ENCODE data around the gene RETREG3.
"Not testable (repeated sequence)": the region's sequence is repeated elsewhere in the genome, so short reads cannot be mapped to it uniquely, and the experiment has no call there.

Gene RETREG3

DNA sequence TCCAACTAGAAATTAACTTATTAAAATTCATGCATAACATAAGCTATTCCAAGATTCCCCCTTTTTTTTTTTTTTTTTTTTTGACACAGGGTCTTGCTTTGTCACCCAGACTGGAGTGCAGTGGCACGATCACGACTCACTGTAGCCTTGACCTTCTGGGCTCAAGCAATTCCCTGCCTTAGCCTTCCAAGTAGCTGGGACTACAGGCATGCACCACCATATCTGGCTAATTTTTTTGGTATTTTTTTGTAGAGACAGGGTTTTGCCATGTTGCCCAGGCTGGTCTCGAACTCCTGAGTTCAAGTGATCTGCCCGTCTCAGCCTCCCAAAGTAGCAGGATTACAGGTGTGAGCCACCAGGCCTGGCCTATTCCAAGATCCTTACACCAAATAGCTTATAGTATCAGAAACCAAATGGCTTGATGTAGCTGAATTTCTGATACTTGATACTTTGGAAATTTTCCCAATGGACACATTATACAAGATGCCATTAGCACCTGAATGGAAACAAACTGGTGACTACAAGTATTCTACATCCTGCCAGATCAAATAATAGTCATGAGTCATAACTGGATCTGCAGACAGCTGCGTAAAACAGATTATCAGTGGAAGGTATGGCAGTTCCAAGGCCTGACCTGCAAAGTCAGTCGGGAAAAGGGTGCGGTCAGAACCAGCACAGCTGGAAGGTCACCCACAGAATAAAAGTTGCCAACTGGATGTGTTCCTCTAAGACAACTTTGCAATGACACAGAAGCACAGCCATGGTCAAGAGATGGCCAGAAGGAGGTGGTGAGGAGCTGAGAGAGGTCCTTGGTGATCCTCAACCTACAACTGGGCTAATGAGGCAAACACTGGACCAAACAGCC lies 14.8 kb upstream of the RETREG3 start:
- Histone ChIP-seq H3F3A (ENCODE audit: control insufficient read depth, insufficient read depth) (no peaks in the 10 kb centered on the region), H3K27ac (ENCODE audit: low read depth, low read length) (no peak overlapping the region), H3K27me3 (ENCODE audit: control insufficient read depth, low read length) (no peaks in the 10 kb centered on the region), H3K4me3 (ENCODE audit: low read length) (no peak overlapping the region), H4K20me1 (ENCODE audit: control insufficient read depth, insufficient read depth, low read depth, low read length) (no peaks in the 10 kb centered on the region), H3K4me1 (ENCODE audit: control insufficient read depth, low read length) (peaks cover 13% of the 10 kb centered on the region), H3K79me2 (ENCODE audit: control insufficient read depth, low read length) (no peaks in the 10 kb centered on the region), H3K9me3 (ENCODE audit: control insufficient read depth, insufficient read depth, low read length) (no peaks in the 10 kb centered on the region), H3K36me3 (ENCODE audit: control insufficient read depth, low read length) (no peaks in the 10 kb centered on the region), H3K9me2 (replicated peaks; ENCODE audit: control insufficient read depth, low read length) (no peaks in the 10 kb centered on the region), H3K4me2 (ENCODE audit: low read length) (no peak overlapping the region)
- TF ChIP-seq EZH2phosphoT487 (IDR thresholded peaks at IDR 0.05; ENCODE audit: borderline replicate concordance, low read length) (no peak), CTCF (IDR thresholded peaks at IDR 0.05; ENCODE audit: low read depth, low read length, poor library complexity, severe bottlenecking) (no peak)

DNA sequence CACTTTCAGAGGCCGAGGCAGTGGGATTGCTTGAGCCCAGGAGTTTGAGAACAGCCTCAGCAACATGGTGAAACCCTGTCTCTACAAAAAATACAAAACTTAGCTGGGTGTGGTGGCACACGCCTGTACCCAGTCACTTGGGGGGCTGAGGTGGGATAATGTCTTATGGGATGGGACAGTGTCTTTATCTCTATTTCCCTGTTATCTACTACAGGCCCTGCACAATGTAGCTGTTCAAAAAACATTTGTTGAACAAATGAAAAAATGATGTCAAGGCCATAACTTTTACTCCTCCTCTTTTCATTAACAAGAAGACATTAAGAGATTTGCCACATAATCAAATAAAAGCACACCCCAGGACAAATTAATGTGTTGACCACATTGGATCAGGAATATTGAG lies 14.1 kb upstream of the RETREG3 start:
- TF ChIP-seq CTCF (IDR thresholded peaks at IDR 0.05; ENCODE audit: low read depth, low read length, poor library complexity, severe bottlenecking), result no peak
- Histone ChIP-seq H3K9me2 (replicated peaks; ENCODE audit: control insufficient read depth, low read length) (no peaks in the 10 kb centered on the region), H3K4me2 (ENCODE audit: low read length) (no peak overlapping the region), H3K27ac (ENCODE audit: low read depth, low read length) (no peak overlapping the region), H3F3A (ENCODE audit: control insufficient read depth, insufficient read depth) (no peaks in the 10 kb centered on the region), H4K20me1 (ENCODE audit: control insufficient read depth, insufficient read depth, low read depth, low read length) (no peaks in the 10 kb centered on the region), H3K4me1 (ENCODE audit: control insufficient read depth, low read length) (peaks cover 20% of the 10 kb centered on the region), H3K9me3 (ENCODE audit: control insufficient read depth, insufficient read depth, low read length) (no peaks in the 10 kb centered on the region), H3K4me3 (ENCODE audit: low read length) (no peak overlapping the region), H3K79me2 (ENCODE audit: control insufficient read depth, low read length) (no peaks in the 10 kb centered on the region), H3K36me3 (ENCODE audit: control insufficient read depth, low read length) (no peaks in the 10 kb centered on the region), H3K27me3 (ENCODE audit: control insufficient read depth, low read length) (no peaks in the 10 kb centered on the region)

GRCh38 chr17:42621987-42622386 lies 12.8 kb upstream of the RETREG3 start:
- H3K4me3 ChIP-seq (ENCODE audit: low read length); H3K9me2 ChIP-seq (replicated peaks; ENCODE audit: control insufficient read depth, low read length); H4K20me1 ChIP-seq (ENCODE audit: control insufficient read depth, insufficient read depth, low read depth, low read length); H3K27ac ChIP-seq (ENCODE audit: low read depth, low read length); H3K27me3 ChIP-seq (ENCODE audit: control insufficient read depth, low read length); H3K36me3 ChIP-seq (ENCODE audit: control insufficient read depth, low read length); H3F3A ChIP-seq (ENCODE audit: control insufficient read depth, insufficient read depth); H3K79me2 ChIP-seq (ENCODE audit: control insufficient read depth, low read length); H3K4me2 ChIP-seq (ENCODE audit: low read length); H3K9me3 ChIP-seq (ENCODE audit: control insufficient read depth, insufficient read depth, low read length): not testable (repeated sequence)
- peaks cover 24% of the 10 kb centered on the region for H3K4me1 ChIP-seq (ENCODE audit: control insufficient read depth, low read length)

DNA sequence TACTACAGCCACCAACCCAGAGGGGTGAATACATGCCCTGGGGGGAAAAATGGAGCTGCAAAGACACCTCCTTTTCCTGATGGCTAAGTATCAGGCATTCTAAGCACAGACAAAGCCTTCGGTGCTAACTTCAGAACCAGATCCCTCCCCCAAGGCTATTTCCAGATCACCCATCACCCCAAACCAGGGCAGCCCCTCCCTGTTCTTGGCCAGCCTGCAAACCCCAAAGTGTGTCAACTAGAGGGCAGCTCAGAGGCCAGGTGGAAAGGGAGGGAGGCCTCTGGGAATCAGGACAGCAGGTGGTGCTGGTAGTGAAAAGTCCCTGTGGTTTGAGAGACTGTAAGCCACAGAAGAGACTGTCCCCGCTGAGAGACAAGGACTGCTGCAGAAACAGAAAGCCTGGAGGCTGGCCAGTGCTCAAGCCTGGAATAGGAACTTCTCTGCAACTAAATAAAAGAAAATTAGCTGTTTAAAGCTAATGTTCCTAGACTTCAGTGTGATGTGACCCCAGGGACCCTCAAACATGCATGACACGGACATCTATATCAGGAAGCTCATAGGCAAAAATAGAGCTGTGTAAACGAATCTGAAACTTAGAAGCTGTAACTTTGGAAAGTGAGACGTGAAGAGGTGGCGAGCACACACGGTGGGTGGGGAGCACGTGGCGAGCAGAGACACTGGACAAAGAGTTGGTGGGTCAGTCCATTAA lies 9.4 kb upstream of the RETREG3 start:
- H3K4me1 ChIP-seq (ENCODE audit: control insufficient read depth, low read length), result peaks cover 24% of the 10 kb centered on the region
- H3K27ac ChIP-seq (ENCODE audit: low read depth, low read length), result no peak overlapping the region
- H4K20me1 ChIP-seq (ENCODE audit: control insufficient read depth, insufficient read depth, low read depth, low read length), result no peaks in the 10 kb centered on the region
- H3K27me3 ChIP-seq (ENCODE audit: control insufficient read depth, low read length), result no peaks in the 10 kb centered on the region
- peaks cover 22% of the 10 kb centered on the region for H3K36me3 ChIP-seq (ENCODE audit: control insufficient read depth, low read length)
- H3K9me3 ChIP-seq (ENCODE audit: control insufficient read depth, insufficient read depth, low read length), result no peaks in the 10 kb centered on the region
- H3K9me2 ChIP-seq (replicated peaks; ENCODE audit: control insufficient read depth, low read length), result no peaks in the 10 kb centered on the region
- peak overlapping the region; percentile 5; the same call in 1 of the 2 replicates for H3K4me2 ChIP-seq (ENCODE audit: low read length)
- no peak overlapping the region for H3K4me3 ChIP-seq (ENCODE audit: low read length)
- peaks cover 3% of the 10 kb centered on the region; the same call in 1 of the 2 replicates for H3F3A ChIP-seq (ENCODE audit: control insufficient read depth, insufficient read depth)
- H3K79me2 ChIP-seq (ENCODE audit: control insufficient read depth, low read length), result no peaks in the 10 kb centered on the region
- TF ChIP-seq CTCF (IDR thresholded peaks at IDR 0.05; ENCODE audit: low read depth, low read length, poor library complexity, severe bottlenecking) (no peak), EZH2phosphoT487 (IDR thresholded peaks at IDR 0.05; ENCODE audit: borderline replicate concordance, low read length) (no peak)
